ENCODE data around the gene TRIOBP. TPM values are rescaled to one million over a fixed set of nuclear protein-coding genes. Genes with fewer than 3 reads are reported as not detected.

Gene TRIOBP
- total RNA-seq, 2 experiments from 2014 or later, result 40.9 to 42.7 TPM

GRCh38 chr22:37752189-37753087 lies 55.6 kb downstream of the TRIOBP start:
- H3K36me3 Mint-ChIP-seq (ENCODE audit: low read depth), result peaks cover 20% of the 10 kb centered on the region
- ChIA-PET POLR2A (no interaction called here), CTCF (no interaction called here)
- H3K27ac Mint-ChIP-seq, result no peak overlapping the region
- no peaks in the 10 kb centered on the region for H3K9me3 Mint-ChIP-seq
- H3K4me3 Mint-ChIP-seq, result no peak overlapping the region
- DNase-seq, result no peak
- peaks cover 25% of the 10 kb centered on the region for H3K4me1 Mint-ChIP-seq
- H3K27me3 Mint-ChIP-seq, result no peaks in the 10 kb centered on the region

- Mint-ChIP-seq H3K4me1 (peaks cover 14% of the 10 kb centered on the region), H3K4me3 (no peak overlapping the region), H3K9me3 (no peaks in the 10 kb centered on the region), H3K27ac (no peak overlapping the region), H3K27me3 (no peaks in the 10 kb centered on the region), H3K36me3 (ENCODE audit: low read depth) (peaks cover 26% of the 10 kb centered on the region)
- DNase-seq, result no peak
- ChIA-PET POLR2A (no interaction called here), CTCF (no interaction called here)
Observed at GRCh38 chr22:37753746-37754145, 56.9 kb downstream of the TRIOBP start.

GRCh38 chr22:37757663-37758062 lies 60.8 kb downstream of the TRIOBP start:
- POLR2A ChIA-PET, result interaction anchor here (1.7 kb wide), 1 partner anchor 11 kb away, joined by 4 read pairs; no protein-coding TSS in a partner anchor
- H3K36me3 Mint-ChIP-seq (ENCODE audit: low read depth), result peaks cover 38% of the 10 kb centered on the region
- H3K27ac Mint-ChIP-seq, result no peak overlapping the region
- no peaks in the 10 kb centered on the region for H3K27me3 Mint-ChIP-seq
- H3K4me3 Mint-ChIP-seq, result no peak overlapping the region
- CTCF ChIA-PET, result no interaction called here
- H3K4me1 Mint-ChIP-seq, result peaks cover 1% of the 10 kb centered on the region
- no peaks in the 10 kb centered on the region for H3K9me3 Mint-ChIP-seq
- DNase-seq, result no peak

GRCh38 chr22:37758694-37759093 lies 61.8 kb downstream of the TRIOBP start:
- Mint-ChIP-seq H3K4me1 (peaks cover 1% of the 10 kb centered on the region), H3K9me3 (no peaks in the 10 kb centered on the region), H3K4me3 (no peak overlapping the region), H3K27me3 (no peaks in the 10 kb centered on the region), H3K36me3 (ENCODE audit: low read depth) (peaks cover 35% of the 10 kb centered on the region), H3K27ac (no peak overlapping the region)
- DNase-seq, result no peak
- ChIA-PET CTCF (no interaction called here), POLR2A (no interaction called here)

- peaks cover 1% of the 10 kb centered on the region for H3K4me1 Mint-ChIP-seq
- no peak for DNase-seq
- H3K4me3 Mint-ChIP-seq, result no peak overlapping the region
- no peaks in the 10 kb centered on the region for H3K27me3 Mint-ChIP-seq
- CTCF ChIA-PET, result no interaction called here
- peaks cover 35% of the 10 kb centered on the region for H3K36me3 Mint-ChIP-seq (ENCODE audit: low read depth)
- no peaks in the 10 kb centered on the region for H3K9me3 Mint-ChIP-seq
- H3K27ac Mint-ChIP-seq, result no peak overlapping the region
- POLR2A ChIA-PET, result no interaction called here
Observed at GRCh38 chr22:37759281-37759680, 62.4 kb downstream of the TRIOBP start.

- peaks cover 1% of the 10 kb centered on the region for H3K4me1 Mint-ChIP-seq
- H3K27ac Mint-ChIP-seq, result no peak overlapping the region
- no peaks in the 10 kb centered on the region for H3K9me3 Mint-ChIP-seq
- ChIA-PET CTCF (no interaction called here), POLR2A (no interaction called here)
- H3K4me3 Mint-ChIP-seq, result no peak overlapping the region
- peaks cover 29% of the 10 kb centered on the region for H3K36me3 Mint-ChIP-seq (ENCODE audit: low read depth)
- H3K27me3 Mint-ChIP-seq, result no peaks in the 10 kb centered on the region
- DNase-seq, result no peak
Observed at GRCh38 chr22:37760152-37760551, 63.3 kb downstream of the TRIOBP start.

GRCh38 chr22:37762389-37762836 lies 65.6 kb downstream of the TRIOBP start:
- no peak overlapping the region for H3K4me3 Mint-ChIP-seq
- ChIA-PET POLR2A (no interaction called here), CTCF (interaction anchor here (0.5 kb wide), 1 partner anchor 26 kb away, joined by 4 read pairs; no protein-coding TSS in a partner anchor)
- peaks cover 18% of the 10 kb centered on the region for H3K36me3 Mint-ChIP-seq (ENCODE audit: low read depth)
- H3K27me3 Mint-ChIP-seq, result no peaks in the 10 kb centered on the region
- no peak for DNase-seq
- H3K27ac Mint-ChIP-seq, result no peak overlapping the region
- peaks cover 1% of the 10 kb centered on the region for H3K4me1 Mint-ChIP-seq
- no peaks in the 10 kb centered on the region for H3K9me3 Mint-ChIP-seq

- DNase-seq, result no peak
- ChIA-PET POLR2A (interaction anchor here (1.0 kb wide), 1 partner anchor 10 kb away, joined by 3 read pairs; no protein-coding TSS in a partner anchor), CTCF (interaction anchor here (0.5 kb wide), 1 partner anchor 25 kb away, joined by 4 read pairs; no protein-coding TSS in a partner anchor)
- Mint-ChIP-seq H3K27ac (no peak overlapping the region), H3K27me3 (no peaks in the 10 kb centered on the region), H3K36me3 (ENCODE audit: low read depth) (peaks cover 17% of the 10 kb centered on the region), H3K4me1 (peaks cover 1% of the 10 kb centered on the region), H3K9me3 (no peaks in the 10 kb centered on the region), H3K4me3 (no peak overlapping the region)
Observed at GRCh38 chr22:37763012-37763411, 66.2 kb downstream of the TRIOBP start.

GRCh38 chr22:37763652-37764051 lies 66.8 kb downstream of the TRIOBP start:
- DNase-seq, result no peak
- Mint-ChIP-seq H3K36me3 (ENCODE audit: low read depth) (peaks cover 12% of the 10 kb centered on the region), H3K4me1 (no peaks in the 10 kb centered on the region), H3K27ac (no peak overlapping the region), H3K9me3 (no peaks in the 10 kb centered on the region), H3K27me3 (no peaks in the 10 kb centered on the region), H3K4me3 (no peak overlapping the region)
- CTCF ChIA-PET, result no interaction called here
- POLR2A ChIA-PET, result interaction anchor here (1.0 kb wide), 1 partner anchor 10 kb away, joined by 3 read pairs; no protein-coding TSS in a partner anchor

GRCh38 chr22:37764622-37765021 lies 67.8 kb downstream of the TRIOBP start:
- CTCF ChIA-PET, result no interaction called here
- Mint-ChIP-seq H3K9me3 (no peaks in the 10 kb centered on the region), H3K4me1 (no peaks in the 10 kb centered on the region), H3K36me3 (ENCODE audit: low read depth) (peaks cover 9% of the 10 kb centered on the region), H3K27ac (no peak overlapping the region), H3K4me3 (no peak overlapping the region), H3K27me3 (no peaks in the 10 kb centered on the region)
- DNase-seq, result no peak
- POLR2A ChIA-PET, result no interaction called here

- ChIA-PET CTCF (interaction anchor here (0.6 kb wide), 1 partner anchor 853 kb away, joined by 3 read pairs; no protein-coding TSS in a partner anchor), POLR2A (interaction anchor here (0.7 kb wide), 1 partner anchor 18 kb away, joined by 3 read pairs; no protein-coding TSS in a partner anchor)
- H3K4me1 Mint-ChIP-seq, result no peaks in the 10 kb centered on the region
- H3K9me3 Mint-ChIP-seq, result no peaks in the 10 kb centered on the region
- H3K36me3 Mint-ChIP-seq (ENCODE audit: low read depth), result peaks cover 3% of the 10 kb centered on the region
- no peak overlapping the region for H3K27ac Mint-ChIP-seq
- no peak for DNase-seq
- H3K27me3 Mint-ChIP-seq, result no peaks in the 10 kb centered on the region
- H3K4me3 Mint-ChIP-seq, result no peak overlapping the region
Observed at GRCh38 chr22:37765498-37765897, 68.7 kb downstream of the TRIOBP start.

GRCh38 chr22:37765953-37766576 lies 69.2 kb downstream of the TRIOBP start:
- Mint-ChIP-seq H3K27me3 (no peaks in the 10 kb centered on the region), H3K9me3 (no peaks in the 10 kb centered on the region), H3K4me3 (no peak overlapping the region), H3K4me1 (no peaks in the 10 kb centered on the region), H3K27ac (no peak overlapping the region), H3K36me3 (ENCODE audit: low read depth) (peaks cover 6% of the 10 kb centered on the region)
- DNase-seq, result no peak
- POLR2A ChIA-PET, result interaction anchor here (0.7 kb wide), 1 partner anchor 19 kb away, joined by 3 read pairs; no protein-coding TSS in a partner anchor
- CTCF ChIA-PET, result interaction anchor here (0.6 kb wide), 1 partner anchor 853 kb away, joined by 3 read pairs; no protein-coding TSS in a partner anchor

GRCh38 chr22:37768273-37768672 lies 71.4 kb downstream of the TRIOBP start:
- CTCF ChIA-PET, result interaction anchor here (0.6 to 2.3 kb wide), 4 partner anchors 21 to 97 kb away, joined by 3 to 6 read pairs (median 5); no protein-coding TSS in a partner anchor
- no peak for DNase-seq
- H3K9me3 Mint-ChIP-seq, result no peaks in the 10 kb centered on the region

More at GRCh38 chr22:37768273-37768672, 71.4 kb downstream of the TRIOBP start:
- peaks cover 14% of the 10 kb centered on the region for H3K36me3 Mint-ChIP-seq (ENCODE audit: low read depth)
- no peak overlapping the region for H3K27ac Mint-ChIP-seq
- no peaks in the 10 kb centered on the region for H3K4me1 Mint-ChIP-seq
- no peaks in the 10 kb centered on the region for H3K27me3 Mint-ChIP-seq
- no peak overlapping the region for H3K4me3 Mint-ChIP-seq
- POLR2A ChIA-PET, result interaction anchor here (1.0 kb wide), 1 partner anchor 11 kb away, joined by 4 read pairs; no protein-coding TSS in a partner anchor
